ENCODE measurements around the gene C6.
"Not testable (repeated sequence)": the region's sequence is repeated elsewhere in the genome, so short reads cannot be mapped to it uniquely, and the experiment has no call there.

Gene C6

DNA sequence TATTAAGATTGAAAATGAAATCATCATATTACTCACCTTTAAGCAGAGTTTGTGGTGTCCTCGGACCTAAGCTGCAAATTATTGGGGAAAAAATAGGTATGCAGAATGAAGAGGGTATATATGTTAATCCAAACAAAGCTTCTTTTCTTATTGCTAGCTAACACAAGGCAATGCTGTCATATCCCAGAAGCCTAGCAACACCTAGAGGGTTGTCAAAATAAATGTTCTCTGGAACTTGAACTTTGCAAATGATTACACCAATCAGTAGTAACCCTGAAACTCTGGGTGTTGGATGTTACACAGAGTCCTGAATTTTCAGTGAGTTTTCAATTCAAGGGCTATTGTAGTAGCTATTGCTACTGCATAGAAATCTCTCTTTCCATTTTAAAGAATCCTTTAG, at the start of gene C6:
Gene C6 (minus strand): TSS at position 193 of the 400 bp plus-strand sequence. CDS start 10,302 bp downstream, outside the sequence.
- no peak for DNase-seq

DNA sequence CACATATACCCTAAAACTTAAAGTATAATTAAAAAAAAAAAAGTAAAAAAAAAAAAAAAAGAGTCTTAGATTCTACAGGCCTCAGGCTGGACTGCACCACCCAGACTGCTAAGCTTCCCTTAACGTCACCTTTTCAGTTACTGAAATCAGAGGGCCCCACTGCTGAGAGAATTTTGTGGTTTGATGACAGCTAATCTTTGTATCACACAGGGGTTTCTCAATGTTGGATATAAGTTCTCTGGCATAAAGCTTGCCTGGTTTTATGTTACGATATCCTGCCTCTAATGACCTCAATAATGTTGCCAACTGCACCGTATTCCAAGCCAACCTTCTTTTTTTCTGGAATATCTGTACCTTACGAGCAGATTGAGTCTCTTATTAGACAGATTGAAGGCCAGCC, 43.1 kb upstream of the C6 start:
- no peak for DNase-seq

DNA sequence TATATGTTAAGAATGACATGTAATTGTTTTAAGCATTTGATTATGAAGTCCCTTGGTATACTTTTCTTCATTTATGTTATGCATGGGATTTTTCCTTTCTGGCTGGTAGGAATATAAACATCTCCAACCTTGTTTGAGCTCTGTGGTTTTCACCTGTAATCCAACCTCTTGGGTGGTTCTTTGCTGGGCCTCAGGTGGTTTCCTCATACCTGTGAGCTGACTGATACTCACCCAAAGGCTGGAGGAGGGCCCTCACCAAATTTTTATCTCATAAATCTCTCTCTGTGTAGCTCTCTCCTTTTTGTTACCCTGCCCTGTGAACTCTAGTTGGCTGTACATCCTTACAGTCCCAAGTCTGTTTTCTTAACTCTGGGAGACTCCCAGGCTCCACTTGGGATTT, 39.8 kb upstream of the C6 start:
- no peak for DNase-seq

DNA sequence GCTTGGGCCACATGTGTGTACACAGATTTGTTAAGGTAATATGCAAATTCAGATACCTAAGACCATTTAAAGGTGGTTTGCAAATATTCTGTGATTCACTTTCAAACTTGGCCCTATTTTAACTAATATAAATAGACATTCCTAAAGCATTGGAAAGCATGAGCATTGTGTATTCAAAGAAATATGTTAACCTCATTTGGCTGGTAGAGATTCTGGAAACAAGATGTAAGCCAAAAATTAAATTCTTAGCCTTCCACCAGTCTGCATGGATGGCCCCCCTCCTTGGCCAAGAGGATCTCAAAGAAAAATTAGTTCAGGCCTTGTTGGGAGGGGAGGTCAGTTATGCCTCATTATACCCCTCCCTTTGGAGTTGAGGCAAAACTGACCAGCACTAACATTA, 38.7 kb upstream of the C6 start:
- no peak for DNase-seq

DNA sequence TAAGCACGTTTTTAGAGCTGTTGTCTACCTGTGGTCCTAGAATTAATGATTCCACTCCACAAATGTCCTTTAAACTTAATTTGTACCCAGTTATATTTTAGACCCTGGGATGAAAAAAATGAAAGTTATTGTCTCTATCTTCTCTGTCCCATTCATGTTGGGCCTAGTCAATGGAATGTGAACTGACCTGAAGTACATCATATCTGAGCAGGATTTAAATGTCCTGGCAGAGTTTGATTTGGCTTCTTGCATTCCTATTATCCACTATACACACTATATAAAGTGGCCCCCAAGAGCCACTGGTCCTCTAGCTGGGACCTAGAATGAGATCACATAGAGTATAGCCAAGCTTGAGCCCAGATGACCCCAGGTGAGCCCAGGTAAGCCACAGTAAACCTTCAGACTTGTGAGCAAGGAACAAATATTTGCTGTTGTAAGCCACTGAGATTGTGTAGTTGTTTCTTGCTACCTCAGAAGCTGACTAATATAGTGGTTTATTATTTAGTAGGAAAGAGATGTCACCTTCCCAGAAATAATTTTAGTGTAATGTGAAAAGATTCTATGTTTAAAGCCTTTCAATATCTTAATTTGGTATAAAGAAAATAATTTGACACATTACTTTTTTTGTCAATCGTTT, 37.1 kb upstream of the C6 start:
- DNase-seq, result no peak

DNA sequence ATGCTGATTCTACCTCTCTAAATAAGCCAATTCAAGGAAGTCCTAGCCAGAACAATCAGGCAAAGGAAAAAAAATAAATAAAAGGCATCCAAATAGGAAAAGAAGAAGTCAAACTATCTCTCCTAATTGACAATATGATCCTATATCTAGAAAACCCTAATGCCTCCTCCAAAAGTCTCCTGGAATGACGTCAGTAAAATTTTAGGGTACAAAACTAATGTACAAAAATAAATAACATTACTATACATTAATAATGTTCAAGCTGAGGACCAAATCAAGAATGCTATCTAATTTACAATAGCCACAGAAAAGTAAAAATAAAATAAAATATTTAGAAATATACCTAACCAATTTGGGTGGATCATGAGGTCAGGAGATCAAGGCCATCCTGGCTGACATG, 33.8 kb upstream of the C6 start:
- no peak for DNase-seq

DNA sequence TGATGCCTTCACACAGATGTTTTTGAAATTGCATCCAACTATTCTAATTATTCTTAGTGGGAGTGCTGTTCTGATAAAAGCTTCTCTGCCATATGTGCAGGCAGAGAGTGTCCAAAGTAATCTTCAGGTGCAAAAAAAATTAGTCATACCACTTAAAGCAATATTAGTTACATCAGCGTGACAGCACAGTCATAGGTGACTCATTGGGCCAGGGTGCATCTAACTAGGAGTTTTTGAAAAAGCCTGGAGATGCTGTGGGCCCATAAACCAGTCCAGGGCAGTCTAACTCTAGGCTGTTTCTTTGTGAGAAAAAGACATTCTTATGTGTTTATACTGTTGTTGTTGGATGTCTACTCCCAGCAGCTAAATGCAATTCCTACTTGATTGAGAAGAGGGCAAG, 33.0 kb upstream of the C6 start:
- DNase-seq, result no peak

DNA sequence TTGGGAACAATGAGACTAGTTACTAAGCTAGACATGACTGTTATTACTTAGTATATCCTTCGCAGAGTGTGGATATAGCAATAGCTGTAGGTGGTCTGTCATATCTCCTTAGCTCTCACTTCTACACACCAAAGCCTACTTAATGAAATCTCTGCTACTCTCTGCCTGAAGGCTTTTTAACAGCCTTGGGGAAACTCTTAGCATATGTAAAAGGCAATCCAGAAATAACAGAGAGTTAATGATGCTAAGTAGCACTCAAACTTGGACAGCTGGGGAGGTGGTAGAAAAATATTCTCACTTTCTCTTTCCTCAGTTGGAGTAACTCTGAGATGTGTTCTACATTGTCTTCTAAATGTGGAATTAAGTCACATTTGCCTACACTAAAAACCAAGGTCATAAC, 30.2 kb upstream of the C6 start:
- no peak for DNase-seq

DNA sequence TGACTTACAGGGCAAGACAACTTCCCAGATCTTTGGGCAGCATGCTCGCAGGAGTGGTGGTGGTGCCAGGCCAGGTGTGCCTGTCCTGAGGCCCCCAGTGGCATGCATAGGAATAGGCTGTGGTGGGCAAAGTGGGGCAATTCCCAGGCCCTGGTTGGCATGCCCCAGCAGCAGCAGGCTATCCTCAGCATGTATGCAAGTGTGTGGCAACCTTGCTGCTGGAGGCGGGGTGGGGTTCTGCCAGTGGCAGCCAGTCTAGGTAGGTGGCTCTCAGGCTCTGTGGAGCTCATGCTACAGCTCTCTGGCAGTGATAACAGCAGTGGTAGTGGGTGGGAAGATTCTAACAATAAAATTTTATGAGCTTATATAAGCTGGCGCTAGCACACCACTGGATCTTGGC, 27.7 kb upstream of the C6 start:
- DNase-seq, result no peak

DNA sequence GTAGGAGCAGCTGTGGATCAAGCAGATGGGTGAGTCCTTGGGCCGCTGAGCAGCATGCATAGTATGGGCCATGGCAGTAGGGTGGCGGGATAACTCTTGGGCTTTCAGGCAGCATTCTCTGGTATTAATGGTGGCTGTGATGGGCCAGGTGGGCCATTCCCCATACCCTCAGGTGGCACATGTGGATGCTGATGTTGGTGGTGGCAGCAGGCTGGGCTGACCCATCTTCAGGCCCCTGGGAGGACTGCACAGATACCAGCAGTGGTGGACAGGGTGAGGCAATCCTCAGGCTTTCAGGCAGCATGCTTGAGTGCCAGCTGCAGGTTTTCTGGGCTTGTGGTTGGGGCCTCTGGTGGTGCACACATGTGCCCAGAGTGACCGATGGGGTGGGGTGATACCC, 27.1 kb upstream of the C6 start:
- DNase-seq, result no peak

DNA sequence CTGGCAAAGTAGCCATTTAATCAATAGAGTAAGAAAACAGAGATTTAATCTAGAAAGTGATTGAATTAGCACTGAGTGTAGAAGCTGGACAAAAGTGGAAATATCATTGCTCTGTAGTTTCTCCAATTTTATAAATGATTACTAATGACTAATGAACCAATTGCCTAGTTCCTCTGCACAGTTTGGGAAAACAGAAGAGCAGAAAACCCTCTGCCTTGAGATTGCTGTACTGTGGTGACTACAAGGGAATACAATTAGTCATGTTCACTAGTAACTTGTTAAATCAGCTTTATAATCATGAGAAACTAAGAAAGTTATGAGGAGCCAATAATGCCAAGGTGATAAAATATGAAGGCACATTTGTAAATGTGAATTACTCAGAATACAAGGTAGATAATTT, 21.1 kb upstream of the C6 start:
- DNase-seq, result no peak

DNA sequence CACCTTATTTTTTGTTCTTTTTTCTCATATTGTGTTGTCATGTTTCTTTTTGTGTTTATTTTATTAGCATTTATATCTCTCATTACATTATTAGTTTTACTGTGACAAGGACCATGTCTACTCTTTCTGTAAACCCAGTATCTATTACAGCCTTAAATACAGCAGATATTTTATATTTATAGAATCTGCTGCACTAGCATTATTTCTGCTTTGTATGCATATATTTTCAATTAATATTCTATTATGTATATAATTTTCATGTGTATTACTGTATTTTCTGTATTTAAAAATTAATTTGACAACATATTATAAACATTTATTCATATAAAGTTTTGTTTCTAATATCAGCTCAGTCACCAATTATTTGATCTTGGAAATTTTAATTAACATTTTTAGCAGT, 19.5 kb upstream of the C6 start:
- DNase-seq, result no peak

DNA sequence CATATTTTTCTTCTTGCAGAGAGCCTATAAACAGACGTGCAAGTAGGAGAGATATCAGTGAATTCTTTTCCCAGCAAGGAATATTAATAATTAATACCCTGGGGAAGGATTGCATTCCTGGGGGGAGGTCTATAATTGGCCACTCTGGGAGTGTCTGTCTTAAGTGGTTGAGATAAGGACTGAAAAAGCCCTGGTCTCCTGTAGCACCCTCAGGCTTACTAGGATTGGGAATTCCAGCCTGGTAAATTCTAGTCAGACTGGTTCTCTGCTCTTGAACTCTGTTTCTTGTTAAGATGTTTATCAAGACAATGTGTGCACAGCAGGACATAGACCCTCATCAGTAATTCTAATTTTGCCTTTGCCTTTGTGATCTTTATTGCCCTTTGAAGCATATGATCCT, 16.9 kb upstream of the C6 start:
- DNase-seq, result not testable (repeated sequence)

DNA sequence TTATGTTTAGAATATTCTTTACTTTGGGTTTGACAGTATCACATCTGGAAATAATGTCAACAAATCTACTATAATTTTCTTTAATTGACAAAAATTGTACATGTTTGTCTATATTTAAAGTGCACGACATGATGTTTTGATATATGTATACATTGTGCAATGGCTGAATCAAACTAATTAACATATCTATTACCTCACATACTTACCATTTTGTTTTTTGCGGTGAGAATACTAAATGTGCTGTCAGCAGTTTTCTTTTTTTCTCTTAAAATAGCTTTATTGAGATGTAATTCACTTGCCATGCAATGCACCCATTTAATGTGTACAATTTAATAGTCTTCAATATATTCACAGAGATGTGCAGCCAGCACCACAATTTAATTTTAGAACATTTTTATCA, 10.6 kb upstream of the C6 start:
- DNase-seq, result no peak

DNA sequence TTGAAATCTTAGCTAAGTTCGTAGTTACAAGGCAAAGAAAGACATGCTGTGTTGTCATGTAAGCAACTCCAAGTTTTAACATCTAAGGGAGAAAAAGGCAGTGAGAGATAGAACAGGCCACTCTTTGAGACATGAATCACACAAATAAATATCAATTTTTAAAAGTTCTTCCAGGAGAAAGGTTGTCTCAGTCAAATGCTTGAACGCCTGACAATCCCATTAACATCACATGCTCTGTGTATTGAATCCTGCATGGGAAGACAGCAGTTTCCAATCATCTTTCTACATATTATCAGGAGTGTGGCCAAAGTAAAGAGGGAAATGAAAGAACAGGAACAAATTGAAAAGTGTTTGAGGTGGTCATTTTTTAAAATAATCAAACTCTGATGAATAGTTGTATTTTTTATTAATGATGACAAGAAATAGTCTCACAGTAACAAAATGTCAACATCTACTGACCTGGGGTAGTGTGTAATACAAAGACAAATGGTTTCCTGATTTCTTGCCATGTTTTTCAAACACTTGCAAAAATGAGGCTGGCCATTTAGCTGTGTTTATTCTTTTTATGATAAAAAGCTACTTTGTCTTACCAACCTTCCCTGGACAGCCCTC, 6.4 kb upstream of the C6 start:
- no peak for DNase-seq

DNA sequence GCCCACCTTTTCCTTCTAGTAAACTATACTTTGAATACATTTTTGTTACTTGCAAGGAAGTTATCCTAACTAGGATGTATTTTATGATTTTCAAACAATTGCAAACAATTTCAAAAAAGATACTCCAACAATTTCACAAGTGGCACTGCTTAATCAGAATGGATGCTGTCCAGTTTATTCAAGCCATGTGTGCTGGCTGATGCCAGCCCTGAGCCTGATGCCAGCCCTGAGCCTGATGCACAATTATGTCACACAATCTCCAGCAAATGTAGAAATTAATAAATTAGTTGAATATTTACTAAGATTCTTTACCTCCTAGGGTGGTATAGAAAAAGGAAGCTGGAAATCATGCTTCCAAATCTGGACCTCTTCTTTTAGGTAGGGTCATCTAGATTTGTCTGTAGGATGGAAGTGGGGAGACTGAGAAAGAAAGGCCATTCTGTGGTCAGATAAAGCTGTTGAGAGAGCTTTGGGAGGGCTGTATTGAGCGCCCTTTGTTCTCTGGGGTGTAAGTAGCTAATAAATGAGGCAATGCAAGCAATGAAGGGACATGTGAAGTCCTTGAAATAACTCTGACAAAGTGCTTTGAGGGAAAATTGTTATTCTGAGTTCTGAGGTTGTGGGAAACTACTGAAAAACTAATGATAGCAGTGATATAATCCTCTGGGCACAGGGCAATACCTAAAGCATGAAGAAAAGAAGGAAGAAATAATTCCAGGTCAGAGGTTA, 5.8 kb upstream of the C6 start:
- no peak for DNase-seq

DNA sequence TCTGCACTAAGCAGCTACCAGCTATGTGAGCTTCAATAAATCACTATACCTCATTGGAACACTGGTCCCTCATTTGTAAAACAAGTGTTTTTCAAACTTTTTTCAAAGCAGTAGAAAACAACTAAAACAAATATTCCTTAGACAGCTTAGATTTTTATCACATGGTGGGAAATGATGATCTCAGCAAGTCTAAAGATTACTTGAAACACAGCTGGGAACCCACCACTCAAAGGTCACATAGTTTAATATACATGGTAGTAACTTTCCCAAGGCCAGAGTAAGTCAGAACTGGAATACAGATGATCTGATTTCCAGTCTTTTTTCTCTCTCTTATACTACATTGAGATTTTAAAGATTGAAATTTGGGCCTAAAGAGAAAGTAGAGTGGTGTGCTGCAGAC, 850 bp upstream of the C6 start:
- no peak for DNase-seq

DNA sequence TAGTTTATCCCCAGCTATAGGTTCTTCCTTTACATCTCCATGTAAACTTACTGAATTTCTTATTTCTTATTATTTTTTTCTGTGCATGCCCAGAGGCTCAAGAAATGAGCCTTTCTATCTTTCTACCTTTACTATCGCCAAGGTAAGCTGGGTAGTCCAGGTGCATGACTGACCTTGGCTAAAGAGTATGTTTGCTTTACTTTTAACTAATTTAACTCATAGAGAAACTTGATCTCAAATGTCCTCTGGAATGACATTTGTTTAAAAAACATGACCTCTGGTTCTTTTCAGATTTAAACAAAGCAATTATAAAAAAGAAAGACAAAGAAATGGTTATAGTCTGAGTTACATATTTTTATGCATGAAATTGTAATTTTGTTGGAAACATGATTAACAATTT, 397 bp downstream of the C6 start:
- no peak for DNase-seq

DNA sequence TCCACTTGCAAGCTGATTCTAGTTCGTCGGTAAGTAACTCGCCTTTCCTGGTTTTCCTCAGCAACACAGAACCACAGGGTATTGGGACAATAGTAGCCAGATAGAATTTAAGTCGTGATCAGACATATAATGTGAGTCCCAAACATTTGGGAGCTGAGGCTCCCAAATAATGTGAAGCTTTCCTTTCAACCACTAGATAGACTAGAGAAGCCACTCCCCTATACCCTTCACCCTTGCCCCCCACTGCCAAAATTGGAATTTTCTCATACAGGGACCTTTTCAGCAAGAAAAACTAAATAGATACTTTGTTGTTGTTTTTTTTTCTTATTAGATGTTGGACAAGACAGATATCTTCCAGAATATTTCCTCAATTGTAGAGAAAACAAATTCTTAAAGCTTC, 1.9 kb downstream of the C6 start:
- DNase-seq, result no peak

DNA sequence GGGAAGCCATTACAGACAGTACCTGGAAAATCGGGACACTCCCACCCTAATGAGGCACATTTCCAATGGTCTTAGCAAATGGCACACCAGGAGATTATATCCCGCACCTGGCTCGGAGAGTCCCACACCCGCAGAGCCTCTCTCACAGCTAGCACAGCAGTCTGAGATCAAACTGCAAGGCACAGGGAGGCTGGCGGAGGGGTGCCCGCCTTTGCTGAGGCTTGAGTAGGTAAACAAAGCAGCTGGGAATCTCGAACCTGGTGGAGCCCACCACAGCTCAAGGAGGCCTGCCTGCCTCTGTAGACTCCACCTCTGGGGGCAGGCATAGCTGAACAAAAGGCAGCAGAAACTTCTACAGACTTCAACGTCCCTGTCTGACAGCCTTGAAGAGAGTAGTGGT, 7.9 kb downstream of the C6 start:
- not testable (repeated sequence) for DNase-seq

DNA sequence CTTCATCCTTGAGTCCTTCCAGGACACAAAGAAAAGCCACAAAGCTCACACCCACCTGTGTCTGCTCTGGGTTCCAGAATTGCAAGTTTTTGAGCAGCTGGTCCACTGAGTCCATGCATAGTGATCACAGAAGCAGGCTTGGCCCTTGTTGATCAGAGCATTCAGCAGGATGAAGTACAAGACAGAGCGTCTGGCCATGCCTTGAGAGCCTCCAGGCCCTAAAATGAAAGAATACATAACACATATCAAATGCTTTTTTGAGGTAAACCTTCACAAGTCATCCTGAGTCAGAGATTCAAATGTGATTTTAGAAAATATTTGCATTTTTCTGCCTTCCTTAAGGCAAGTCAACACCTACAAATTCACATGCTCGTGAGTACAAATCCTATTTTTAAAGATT, 10.3 kb downstream of the C6 start:
- no peak for DNase-seq

DNA sequence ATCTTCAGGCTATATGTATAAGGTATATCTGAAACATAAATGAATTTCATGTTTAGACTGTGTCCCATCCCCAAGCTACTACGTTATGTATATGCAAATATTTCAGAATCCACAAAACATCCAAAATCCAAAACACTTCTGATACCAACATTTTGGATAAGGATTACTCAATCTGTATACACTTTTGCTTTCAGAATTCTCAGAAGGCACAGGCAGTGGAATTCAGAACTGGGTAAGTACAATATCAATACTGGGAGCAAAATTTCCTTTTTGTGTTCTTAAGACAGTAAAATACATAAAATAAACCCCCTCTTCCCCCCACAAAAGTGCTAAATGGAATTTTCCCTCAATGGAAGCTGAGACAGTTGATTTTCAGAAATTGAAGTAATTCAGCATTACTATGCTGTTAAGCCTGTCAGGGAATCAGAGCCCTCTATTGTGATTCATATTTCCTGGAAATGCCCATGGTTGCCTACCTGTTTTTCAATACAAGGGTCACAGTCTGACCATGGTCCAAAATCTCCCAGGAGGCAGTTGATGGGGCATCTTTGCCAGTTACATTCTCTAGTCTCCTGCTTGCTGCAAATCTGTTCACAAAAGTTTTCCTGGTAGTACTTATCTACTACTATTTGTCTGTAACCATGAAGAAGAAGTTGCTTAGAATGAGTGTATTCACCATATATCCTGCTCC, 12.1 kb downstream of the C6 start:
- no peak for DNase-seq

DNA sequence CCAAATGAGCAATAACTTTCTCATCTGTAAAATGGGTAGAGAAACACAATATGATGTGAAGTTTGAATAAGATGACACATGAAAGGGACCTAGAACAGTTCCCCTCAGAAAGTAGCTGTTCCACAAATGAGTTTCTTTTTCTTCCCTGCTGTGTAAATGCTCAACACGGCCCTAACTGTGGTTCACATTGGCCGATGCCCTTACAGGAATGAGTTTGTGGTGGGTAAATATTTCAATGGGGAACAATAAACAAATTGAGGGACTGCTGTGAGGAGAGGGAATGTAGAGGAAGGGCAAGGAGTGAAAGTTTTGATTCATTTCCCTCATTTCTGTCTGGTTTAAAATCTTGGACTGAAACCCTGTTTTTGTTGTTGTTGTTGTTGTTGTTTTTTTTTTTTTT, 12.8 kb downstream of the C6 start:
- DNase-seq, result no peak

DNA sequence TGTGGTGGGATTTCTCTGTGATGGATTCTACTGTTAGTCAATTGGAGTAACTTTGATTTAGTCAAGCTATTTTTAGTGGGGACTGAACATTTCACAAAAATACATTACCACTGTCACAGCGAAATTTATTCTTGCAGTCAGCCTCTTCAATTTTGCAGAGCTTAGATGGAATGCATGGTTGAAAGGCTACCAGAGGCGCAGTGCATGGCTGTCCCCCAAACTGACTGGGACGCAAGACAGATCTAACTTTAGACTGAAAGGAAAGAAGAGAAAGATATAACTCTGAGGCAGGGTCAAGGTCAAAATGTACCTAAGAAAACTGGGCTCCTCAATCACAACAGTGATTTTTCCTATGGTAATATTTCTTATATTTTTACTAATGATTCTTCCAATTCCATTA, 13.7 kb downstream of the C6 start:
- no peak for DNase-seq
